ENCODE data around the gene CARNS1.

DNA sequence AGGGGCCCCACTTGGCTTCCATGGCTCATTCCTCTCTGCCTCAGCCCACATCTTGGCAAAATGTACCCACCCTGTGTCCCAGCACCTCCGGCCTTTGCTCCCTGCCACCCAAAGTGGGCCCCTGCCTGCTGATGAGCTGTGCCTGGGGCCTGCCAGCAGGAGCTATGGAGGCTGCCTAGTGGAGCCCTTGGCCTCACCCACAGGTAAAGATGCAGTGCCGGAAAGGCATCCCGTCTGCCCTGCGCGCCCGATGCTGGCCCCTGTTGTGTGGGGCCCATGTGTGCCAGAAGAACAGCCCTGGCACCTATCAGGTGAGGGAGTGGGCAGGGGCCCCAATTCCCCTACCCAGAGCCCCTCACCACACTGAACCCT lies 10.3 kb upstream of the CARNS1 start:
- TF ChIP-seq, protein P1, sequence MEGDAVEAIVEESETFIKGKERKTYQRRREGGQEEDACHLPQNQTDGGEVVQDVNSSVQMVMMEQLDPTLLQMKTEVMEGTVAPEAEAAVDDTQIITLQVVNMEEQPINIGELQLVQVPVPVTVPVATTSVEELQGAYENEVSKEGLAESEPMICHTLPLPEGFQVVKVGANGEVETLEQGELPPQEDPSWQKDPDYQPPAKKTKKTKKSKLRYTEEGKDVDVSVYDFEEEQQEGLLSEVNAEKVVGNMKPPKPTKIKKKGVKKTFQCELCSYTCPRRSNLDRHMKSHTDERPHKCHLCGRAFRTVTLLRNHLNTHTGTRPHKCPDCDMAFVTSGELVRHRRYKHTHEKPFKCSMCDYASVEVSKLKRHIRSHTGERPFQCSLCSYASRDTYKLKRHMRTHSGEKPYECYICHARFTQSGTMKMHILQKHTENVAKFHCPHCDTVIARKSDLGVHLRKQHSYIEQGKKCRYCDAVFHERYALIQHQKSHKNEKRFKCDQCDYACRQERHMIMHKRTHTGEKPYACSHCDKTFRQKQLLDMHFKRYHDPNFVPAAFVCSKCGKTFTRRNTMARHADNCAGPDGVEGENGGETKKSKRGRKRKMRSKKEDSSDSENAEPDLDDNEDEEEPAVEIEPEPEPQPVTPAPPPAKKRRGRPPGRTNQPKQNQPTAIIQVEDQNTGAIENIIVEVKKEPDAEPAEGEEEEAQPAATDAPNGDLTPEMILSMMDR (conservative IDR thresholded peaks at IDR 0.05) = no peak
- no peak for TF ChIP-seq ZFX (IDR thresholded peaks at IDR 0.05)
